NCI-H345 treated with DMSO at 0.1 percent for 48 hours (cell line): ENCODE data around the gene REM1.

ENCODE experiments used
- DNase-seq: peaks from one replicate; lab custom pipeline; 2025; ENCODE audit not compliant: unreplicated experiment; lab: John Stamatoyannopoulos, UW

The REM1 gene

DNA sequence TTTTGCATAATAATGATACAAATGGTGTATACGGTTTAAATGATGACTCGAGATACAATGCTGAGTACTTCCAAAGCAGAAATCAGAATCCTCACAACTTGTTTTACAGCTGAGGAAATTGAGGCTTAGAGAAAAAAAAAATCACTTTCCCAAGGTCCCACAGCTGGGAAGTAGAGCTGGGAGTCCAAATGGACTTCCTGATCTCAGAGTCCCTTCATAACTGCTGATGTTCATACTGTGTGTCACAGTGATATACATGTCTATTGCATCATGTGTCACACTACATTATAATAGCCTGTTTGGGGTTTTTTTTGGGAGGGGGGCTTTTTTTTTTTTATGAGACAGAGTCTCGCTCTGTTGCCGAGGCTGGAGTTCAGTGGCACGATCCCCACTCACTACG lies 47.6 kb downstream of the REM1 start:
- no peak for DNase-seq

- no peak for DNase-seq
Measured at GRCh38 chr20:31523361-31524283, 48.5 kb downstream of the REM1 start.

DNA sequence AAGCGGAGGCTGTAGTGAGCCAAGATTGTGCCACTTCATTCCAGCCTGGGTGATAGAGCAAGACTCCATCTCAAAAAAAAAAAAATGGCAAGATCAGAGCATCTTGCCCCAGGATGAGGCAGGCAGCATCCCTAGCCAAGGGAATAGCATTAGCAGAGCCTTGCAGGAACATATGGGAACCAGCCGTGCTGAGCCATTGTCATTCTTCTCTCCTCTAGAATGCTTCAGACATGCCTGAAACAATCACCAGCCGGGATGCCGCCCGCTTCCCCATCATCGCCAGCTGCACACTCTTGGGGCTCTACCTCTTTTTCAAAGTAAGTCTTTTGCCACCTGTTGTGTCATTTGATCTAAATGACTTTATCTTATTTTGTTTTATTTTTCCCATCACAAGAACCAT lies 52.2 kb downstream of the REM1 start:
- DNase-seq, result no peak
